Activated T-cell treated with anti-CD3 and anti-CD28 coated beads, Interleukin-2, amount 50 U/mL, for 48 hours (primary cell): Measurements from ENCODE around the gene CD55.

Source experiments
- DNase-seq, 2 experiments: peaks; one replicate each; pipeline ENCODE4 v3.0.0-alpha.2; 2020

Gene CD55, protein sequence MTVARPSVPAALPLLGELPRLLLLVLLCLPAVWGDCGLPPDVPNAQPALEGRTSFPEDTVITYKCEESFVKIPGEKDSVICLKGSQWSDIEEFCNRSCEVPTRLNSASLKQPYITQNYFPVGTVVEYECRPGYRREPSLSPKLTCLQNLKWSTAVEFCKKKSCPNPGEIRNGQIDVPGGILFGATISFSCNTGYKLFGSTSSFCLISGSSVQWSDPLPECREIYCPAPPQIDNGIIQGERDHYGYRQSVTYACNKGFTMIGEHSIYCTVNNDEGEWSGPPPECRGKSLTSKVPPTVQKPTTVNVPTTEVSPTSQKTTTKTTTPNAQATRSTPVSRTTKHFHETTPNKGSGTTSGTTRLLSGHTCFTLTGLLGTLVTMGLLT

DNA sequence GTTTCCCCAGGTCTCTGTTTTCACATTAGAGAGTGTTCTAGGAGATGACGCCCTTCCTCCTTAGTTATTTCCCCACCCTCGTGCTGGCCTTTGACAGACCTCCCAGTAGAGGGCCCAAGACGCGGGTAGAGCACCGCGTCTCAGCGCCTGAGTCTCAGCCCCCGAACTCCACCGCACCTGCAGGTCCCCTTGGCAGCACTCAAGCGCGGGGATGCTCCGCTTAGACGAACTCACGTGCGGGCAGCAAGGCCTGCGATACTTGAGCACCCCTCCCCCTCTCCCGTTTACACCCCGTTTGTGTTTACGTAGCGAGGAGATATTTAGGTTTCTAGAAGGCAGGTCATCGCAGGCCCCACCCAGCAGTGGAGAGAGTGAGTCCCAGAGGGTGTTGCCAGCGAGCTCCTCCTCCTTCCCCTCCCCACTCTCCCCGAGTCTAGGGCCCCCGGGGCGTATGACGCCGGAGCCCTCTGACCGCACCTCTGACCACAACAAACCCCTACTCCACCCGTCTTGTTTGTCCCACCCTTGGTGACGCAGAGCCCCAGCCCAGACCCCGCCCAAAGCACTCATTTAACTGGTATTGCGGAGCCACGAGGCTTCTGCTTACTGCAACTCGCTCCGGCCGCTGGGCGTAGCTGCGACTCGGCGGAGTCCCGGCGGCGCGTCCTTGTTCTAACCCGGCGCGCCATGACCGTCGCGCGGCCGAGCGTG is at the start of gene CD55:
Gene CD55 (plus strand): TSS at position 600 of the 711 bp plus-strand sequence. CDS start 88 bp downstream, at position 688.
- DNase-seq: peak; percentile 98

DNA sequence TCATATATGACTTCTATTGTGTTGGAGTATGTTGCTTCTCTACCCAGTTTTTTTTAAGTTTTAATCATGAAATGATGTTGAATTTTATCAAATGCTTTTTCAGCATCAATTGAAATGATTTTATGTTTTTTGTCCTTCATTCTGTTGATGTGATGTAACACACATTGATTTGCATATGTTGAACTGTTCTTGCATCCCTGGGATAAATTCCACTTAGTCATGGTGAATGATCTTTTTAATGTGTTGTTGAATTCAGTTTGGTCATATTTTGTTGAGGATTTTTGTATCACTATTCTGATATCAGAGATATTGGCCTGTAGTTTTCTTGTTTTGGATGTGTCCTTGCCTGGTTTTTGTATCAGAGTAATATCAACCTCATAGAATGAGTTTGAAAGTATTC is 46.6 kb upstream of the CD55 start:
- DNase-seq: no peak

DNA sequence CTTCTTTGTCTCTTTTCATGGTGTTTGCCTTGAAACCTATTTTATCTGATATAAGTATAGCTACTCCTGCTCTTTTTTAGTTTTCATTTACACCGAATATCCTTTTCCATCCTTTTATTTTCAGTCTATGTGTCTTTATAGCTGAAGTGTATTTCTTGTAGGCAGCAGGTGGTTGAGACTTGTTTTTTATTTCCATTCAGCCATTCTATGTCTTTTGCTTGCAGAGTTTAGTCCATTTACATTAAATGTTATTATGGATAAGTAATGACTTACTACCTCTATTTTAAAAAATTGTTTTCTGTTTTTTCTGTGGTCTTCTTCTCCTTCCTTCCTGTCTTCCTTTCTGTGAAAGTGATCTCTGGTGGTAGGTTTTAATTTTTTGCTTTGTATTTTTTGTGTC is 45.0 kb upstream of the CD55 start:
- no peak for DNase-seq

DNA sequence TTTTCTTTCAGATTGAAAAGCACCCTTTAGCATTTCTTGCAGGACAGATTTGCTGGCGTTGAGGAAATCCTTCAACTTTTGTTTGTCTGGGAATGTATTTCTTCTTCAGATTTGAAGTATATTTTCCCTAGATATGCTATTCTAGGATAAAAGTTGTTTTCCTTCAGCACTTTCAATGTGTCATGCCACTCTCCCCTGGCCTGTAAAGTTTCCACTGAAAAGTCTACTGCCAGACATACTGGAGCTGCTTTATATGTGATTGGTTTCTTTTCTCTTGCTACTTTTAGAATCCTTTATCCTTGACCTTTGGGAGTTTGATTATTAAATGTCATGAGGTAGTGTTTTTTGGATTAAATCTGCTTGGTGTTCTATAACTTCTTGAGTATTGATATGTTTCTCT is 44.2 kb upstream of the CD55 start:
- DNase-seq: no peak

DNA sequence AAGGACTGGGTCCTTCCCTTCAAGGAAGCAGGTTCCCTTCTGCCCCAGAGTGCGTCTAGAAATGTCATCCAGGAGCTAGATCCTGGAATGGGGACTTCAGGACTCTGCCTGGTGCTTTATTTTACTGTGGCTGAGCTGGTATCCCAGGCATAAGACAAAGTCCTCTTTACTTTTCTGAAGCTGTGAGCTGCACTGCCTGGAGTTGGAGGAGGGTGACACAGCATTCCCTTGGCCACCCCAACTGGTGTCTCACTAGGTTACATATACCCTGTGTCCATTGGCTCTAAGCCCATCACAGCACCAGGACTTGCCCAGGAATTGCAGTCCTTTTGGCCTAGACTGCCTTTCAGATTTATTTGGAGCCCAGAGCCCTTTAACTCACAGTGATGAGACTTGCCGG is 41.8 kb upstream of the CD55 start:
- no peak for DNase-seq

DNA sequence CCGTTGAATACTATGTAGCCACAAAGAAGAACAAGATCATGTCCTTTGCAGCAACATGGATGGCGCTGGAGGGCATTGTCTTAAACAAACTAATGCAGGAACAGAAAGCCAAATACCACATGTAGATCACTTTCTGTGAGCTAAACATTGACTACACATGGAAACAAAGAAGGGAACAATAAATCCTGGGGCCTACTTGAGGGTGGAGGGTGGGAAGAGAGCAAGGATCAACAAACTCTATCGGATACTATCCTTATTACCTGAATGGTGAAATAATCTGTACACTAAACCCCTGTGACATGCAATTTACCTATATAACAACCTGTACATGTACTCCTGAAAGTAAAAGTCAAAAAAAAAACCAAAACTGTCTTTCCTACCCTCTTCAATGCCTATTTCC is 40.8 kb upstream of the CD55 start:
- no peak for DNase-seq

DNA sequence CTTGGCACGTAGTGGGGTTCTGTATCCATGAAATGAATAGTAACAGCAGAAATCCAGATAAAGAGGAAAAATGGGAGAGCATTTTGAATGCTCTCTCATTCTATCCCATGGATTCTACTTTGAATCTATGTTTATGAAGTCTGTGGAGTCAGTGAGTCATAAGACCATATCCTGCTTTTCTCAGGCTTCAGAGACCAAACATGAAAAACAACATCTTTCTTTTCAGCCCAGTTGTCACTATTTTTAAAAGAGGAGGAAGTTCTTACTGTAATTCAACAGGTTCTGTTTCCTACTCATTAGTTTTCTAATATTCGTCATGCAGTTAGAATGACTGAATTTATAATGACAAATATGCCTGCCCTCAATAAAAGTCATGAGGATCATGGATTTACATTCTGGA is 39.4 kb upstream of the CD55 start:
- no peak for DNase-seq

DNA sequence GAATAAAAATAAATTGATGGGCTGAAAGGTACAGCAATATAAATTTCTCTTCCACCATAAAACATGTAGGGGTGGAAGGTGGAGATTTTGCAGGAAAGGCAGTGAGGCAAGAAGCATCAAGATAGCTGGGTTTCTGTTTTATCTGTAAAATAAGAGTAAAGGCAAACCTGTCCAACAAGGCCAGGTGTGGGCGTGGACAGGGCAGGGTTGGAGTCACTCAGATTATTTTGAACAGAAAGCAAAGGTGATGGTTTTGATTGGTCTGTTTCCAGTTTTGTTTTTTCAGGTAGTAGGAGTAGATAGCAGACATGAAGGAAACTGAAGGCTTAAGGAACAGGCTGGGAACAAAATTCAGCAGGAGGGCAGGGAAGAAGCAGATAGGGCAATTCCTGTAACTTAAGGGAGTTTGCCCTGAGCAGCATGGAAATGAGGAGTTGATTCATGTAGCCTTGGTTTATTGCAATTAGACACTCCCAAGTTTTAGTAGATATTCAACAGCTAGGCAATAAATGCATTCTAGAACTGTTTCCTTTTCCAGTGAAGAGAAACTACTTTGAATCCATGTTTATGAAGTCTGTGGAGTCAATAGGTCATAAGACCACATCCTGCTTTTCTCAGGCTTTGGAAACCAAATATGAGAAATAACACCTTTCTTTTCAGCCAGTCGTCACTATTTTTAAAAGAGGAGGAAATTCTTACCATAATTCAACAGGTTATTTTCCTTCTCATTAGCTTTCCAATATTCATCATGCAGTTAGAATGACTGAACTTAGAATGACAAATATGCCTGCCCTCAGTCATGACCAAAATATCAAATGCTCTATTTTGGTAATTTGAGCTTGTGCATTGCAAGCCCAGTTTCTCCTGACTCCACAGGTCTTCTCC is 38.7 kb upstream of the CD55 start:
- DNase-seq: no peak

DNA sequence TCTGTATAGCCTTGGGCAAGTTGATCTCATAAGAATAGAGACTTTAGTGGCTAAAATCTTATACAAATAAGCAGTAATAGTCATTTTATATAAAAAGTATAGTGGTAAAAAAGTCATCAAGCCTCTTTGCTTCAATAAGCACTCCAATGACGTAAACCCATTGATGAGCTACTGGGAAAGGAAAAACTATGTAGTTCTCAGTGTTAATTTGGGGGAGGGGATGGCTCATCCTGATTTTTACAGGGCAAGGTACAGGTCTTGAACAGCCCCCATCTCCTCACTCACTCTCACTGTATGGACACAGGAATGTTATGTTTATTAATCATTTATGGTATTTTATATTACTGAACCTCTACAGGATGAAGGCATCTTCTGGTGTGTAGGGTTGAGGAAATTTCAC is 38.1 kb upstream of the CD55 start:
- DNase-seq: no peak

DNA sequence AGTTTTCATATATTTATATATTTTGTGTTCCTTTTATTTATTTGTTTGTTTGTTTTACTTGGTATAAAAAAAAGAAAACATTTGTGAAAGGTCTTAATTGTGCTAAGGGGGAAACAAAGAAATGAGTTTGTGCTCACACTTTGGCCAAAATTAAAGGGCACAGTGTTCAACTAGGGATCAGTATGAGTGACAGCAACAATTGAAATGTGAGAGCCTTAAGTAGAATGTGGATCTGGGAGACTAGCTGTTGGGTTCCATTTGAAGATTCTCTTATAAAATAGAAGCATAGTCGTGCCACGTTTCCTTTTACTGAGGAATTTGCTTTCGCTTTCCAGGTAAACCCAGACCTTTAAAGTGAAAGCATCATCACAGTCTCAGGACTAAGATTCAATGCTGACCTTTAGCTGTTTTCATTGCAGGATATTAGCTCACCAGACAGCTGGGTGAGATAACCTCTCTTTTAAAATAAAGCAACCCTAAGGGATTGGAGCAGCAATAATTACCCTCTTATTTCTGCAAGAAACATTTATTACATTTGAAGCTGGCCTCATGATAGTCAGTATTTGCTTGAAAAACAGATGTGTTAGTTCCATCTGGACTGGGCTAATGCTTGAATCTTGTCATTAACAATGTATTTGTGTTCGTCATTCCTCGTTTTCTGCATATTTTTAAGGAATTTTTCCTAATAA is 37.1 kb upstream of the CD55 start:
- no peak for DNase-seq

DNA sequence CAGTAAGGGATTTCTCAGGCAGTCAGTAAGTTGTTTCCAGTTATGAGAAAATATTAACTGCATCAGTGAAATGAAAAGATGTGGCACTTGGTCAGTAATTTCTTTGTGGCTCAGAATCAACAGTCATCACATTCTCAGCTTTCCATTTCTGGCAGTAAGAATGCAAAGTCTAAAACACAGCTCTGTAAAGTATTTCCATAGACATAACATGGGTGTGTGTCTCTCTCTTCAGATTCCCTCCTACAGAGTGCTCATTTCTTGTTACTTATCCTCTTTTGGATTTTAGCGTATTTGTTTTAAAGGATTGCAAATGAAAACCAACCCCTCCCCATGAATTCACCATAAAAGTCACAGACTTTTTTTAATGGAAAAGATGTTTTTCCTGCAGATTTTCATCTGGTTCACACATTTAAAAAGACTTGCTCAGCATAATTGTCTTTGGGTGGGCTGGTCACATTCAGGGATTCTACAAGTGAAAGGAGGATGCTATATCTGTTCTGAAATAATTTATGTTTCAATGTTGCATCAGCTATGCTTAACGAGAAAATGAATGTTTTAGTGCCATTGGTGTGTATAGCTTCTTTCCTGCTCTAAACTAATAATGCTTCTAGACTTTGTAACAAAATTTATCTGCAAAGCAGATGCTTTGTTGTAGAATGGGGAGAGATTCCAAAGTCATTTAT is 34.6 kb upstream of the CD55 start:
- no peak for DNase-seq

DNA sequence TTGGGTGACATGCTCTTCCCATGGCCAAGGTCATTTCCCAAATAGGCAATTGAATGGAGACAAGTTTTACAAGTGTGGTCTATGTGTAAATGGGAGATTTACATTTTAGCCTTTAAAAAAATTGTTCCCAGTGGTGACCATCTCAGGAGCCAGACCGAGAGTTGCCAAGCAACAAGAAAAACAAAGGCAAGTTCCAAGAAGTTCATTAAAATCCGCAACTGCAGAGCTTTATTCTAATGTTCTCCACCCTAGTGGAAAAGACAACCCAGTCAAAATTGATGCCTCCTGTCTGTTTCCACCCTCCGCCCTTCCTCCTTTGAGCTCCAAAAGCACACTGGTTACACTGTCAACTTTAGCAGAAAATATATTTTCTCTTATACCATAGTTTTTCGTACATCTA is 33.2 kb upstream of the CD55 start:
- DNase-seq: no peak

DNA sequence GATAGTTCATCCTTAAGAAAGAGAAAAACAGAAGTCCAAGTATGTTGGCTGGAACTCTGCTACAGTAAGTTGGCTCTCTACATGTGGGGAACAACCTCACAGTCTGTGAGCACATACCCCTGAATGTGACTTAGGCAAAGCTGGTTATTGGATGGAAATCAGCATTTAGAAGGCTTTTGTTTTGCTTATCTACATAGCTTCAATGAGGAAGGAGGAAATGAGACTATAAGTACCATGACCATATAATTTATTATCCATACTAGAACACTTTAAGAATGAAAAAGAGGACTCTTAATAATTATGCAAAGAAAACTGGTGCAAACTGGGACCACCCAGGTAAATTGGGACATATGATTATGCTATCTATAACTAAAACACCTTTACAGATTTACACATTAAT is 31.7 kb upstream of the CD55 start:
- no peak for DNase-seq

DNA sequence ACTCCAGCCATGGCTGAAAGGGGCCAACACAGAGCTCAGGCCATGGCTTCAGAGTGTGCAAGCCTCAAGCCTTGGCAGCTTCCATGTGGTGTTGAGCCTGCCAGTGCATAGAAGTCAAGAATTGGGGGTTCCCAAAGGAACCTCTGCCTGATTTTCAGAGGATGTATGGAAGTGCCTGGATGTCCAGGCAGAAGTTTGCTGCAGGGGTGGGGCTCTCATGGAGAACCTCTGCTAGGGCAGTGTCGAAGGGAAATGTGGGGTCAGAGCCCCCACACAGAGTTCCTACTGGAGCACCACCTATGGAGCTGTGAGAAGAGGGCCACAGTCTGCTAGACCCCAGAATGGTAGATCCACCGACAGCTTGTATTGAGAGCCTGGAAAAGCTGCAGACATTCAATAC is 29.8 kb upstream of the CD55 start:
- no peak for DNase-seq

DNA sequence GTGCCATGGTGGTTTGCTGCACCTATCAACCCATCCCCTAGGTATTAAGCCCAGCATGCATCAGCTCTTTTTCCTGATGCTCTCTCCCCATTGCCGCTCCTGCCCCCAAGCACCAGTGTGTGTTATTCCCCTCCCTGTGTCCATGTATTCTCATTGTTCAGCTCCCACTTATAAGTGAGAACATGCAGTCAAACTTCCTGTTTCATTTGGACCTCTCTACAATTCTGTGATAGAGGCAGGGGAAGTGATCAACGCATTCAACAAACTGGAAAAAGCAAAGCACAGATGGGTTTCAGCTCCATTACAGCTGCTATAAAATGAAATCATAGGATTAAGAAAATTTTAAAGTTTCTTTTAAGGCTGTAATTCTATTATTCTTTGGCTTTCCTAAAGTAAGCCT is 23.3 kb upstream of the CD55 start:
- DNase-seq: no peak

DNA sequence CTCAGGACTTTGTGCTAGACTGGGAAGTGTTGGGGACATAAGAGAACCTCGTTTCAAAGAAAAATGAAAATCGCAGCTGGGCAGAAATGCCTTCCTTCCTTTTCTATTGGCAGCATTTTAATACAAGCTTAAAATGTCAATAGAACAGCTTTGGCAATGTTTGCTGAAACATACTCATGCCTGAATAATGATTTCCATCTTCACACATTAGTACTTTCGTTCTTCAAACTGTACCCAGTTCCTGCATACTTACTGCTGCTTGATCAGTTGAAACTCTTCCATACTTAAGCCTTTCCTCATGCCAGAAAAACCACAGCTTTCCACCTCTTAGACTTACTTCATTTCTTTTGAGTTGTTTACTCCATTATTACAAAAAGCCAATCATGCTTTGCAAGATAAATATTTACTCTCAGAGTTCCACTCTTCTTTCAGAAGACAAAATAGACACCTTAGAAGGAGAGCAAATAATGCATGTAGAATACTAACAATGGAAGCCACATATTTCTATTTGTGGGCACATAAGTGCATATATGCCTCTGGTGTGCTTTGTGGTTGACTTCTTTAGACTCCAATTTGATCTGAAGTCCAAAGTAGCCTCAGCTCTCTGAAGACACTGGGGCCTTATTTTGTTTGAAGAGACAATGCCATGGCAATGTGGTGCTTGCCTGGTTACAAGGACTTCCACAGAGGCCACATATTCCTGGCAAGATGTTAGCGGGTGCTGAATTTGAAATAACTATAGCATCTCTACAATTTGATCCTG is 22.7 kb upstream of the CD55 start:
- DNase-seq: no peak

DNA sequence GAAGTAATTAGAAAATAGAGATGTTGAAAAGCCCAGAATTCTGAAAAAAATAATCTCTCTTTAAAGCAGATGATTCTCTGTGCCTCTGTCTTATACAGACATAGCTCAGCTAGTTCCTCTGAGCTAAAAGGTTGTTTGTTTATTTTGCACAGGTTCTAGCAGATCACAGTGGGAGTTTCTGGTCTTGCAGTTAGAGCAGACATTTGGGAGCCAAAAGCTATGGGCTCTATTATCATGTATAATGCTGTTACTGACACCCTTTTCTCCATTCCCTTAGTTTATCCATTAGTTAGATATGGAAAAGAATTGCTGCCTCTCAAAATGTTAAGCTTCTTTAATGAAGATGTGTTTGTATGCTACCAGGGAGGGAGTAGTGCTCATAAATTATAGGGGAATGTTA is 20.5 kb upstream of the CD55 start:
- DNase-seq: no peak

DNA sequence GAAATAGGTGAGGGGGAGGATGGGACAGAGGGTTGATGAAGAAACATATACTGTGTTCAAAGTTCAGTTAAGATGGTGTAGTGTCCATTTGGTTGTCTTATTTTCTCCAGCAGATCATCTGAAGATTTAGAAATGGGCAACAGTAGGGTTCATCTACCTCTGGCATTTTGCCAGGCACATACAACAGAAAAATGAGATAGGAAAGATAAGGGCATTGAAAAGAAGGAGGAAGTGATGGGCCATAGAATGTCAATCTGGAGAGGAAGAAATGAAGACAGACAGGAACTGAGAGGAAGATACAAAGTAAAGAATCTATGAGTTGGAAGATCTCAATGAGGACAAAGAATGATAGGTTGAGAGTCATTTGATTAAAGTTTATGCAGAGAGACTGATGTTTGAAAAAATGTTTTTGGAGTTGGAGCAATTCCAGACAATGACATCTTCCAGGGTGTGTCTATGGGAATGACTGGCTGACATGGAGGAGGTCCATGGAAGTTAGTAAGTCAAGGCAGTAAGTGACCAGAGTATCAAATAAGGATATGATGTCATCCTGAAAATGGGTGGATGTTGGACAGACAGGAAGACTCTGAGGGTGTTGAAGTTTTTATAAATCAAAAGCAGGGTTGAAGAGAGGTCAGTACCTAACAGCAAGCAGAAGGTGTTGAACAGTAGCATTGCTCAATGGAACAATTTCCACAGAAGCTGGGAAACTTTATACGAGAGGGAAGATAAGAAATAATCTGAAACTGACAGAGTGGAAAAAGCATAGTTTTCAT is 18.7 kb upstream of the CD55 start:
- no peak for DNase-seq

DNA sequence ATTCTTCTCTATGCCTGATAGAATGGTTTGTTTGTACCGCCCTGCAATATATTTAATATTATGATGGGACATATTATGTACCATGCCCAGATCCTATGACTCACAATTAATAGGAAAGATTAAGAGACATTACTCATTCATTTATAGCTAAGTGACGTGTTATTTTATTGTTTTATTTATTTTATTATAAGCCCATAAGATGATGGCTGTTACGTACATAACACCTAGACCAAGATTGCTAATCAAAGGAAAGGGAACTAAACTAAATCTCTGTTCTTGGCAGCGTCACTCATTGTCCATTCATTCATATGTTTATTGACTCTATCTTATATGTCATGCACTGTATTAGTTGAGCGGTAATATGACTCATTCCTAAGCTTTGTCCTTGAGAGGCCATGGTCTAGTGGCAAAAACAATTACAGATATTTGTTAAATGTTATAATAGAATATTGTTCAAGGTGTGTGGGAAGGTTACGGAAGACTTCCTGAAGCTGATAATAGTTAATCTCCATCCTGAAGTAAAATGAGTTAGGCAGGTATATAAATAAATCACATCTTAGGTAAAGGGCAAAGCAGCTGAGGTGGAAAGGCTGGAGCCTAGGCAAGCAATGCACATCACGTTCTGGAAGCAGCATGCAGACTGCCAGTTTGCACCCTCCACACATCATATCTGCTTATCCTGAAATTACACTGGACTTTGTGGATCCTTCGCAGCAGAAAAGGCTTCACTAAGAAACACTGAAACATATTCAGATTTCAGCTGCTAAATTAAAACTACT is 16.6 kb upstream of the CD55 start:
- no peak for DNase-seq

DNA sequence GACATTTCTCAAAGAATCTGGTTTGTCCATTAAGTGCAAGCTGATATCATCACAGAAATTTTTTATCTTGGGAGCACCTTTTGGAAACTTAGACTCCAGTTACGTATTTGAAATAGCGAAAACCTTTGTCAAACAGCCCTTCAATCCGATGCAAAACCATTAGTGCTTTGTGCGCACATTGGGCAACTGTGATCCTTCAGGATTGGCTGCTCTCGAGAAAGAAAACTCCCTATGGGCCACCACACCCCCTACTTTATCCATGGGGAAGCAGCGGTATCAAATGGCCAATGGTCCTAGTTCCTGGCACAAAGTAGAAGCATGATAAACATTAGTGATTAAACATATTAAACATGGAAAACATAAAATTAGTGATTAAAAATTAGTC is 16.0 kb upstream of the CD55 start:
- DNase-seq: no peak
